HL-60 (cell line): ENCODE results near the gene LIN37.
"Not testable (repeated sequence)": the region's sequence is repeated elsewhere in the genome, so short reads cannot be mapped to it uniquely, and the experiment has no call there.

Experiments
- DNase-seq, 2 experiments: peaks; one replicate each; pipeline ENCODE4 v3.0.0-alpha.2; 2010 to 2020; ENCODE audit warnings: low read depth in 1 of 2, low spot score in 1 of 2
- H3K27ac ChIP-seq: fragments of 250-450 bp; sonication (Bioruptor Pico); replicated peaks from 2 replicates; pipeline ENCODE4 v1.5.1; 2020; ENCODE audit warnings: mild to moderate bottlenecking, moderate library complexity
- H3K27me3 ChIP-seq: fragments of 250-450 bp; sonication (Bioruptor Pico); 2 replicates; pipeline ENCODE4 v1.5.1; 2021; ENCODE audit warnings: mild to moderate bottlenecking, moderate library complexity; ENCODE audit not compliant: insufficient read depth, poor library complexity, severe bottlenecking
- H3K4me3 ChIP-seq: replicated peaks from 2 replicates; pipeline ENCODE4 v1.5.1; 2011; ENCODE audit warnings: mild to moderate bottlenecking, control low read depth, low read length; ENCODE audit not compliant: insufficient read depth
- CTCF ChIP-seq: IDR thresholded peaks from one replicate; pipeline ENCODE4 v1.5.1; 2011; ENCODE audit warnings: low read length, control low read depth, inconsistent platforms; ENCODE audit not compliant: insufficient read depth
- GABPA ChIP-seq: IDR thresholded peaks from 2 replicates; pipeline ENCODE4 v1.6.1; 2012; ENCODE audit warnings: low read depth
- POLR2AphosphoS5 ChIP-seq: IDR thresholded peaks from 2 replicates; pipeline ENCODE4 v1.6.1; 2012; ENCODE audit warnings: low read depth
- SPI1 ChIP-seq: IDR thresholded peaks from 2 replicates; pipeline ENCODE4 v1.6.1; 2012; ENCODE audit warnings: low read depth, mild to moderate bottlenecking, borderline replicate concordance
- TF ChIP-seq, protein P1 (sequence below): IDR thresholded peaks from 2 replicates; pipeline ENCODE4 v1.6.1; 2012; ENCODE audit warnings: low read depth; ENCODE audit not compliant: insufficient replicate concordance

Gene LIN37

GRCh38 chr19:35722897-35723296, 25.5 kb upstream of the LIN37 start:
- no peak for DNase-seq
- H3K27ac ChIP-seq, result no peak overlapping the region
- H3K4me3 ChIP-seq, result no peak overlapping the region
- no peaks in the 10 kb centered on the region for H3K27me3 ChIP-seq
- TF ChIP-seq GABPA (no peak), POLR2AphosphoS5 (no peak), SPI1 (no peak), CTCF (no peak)
- TF ChIP-seq, protein P1, sequence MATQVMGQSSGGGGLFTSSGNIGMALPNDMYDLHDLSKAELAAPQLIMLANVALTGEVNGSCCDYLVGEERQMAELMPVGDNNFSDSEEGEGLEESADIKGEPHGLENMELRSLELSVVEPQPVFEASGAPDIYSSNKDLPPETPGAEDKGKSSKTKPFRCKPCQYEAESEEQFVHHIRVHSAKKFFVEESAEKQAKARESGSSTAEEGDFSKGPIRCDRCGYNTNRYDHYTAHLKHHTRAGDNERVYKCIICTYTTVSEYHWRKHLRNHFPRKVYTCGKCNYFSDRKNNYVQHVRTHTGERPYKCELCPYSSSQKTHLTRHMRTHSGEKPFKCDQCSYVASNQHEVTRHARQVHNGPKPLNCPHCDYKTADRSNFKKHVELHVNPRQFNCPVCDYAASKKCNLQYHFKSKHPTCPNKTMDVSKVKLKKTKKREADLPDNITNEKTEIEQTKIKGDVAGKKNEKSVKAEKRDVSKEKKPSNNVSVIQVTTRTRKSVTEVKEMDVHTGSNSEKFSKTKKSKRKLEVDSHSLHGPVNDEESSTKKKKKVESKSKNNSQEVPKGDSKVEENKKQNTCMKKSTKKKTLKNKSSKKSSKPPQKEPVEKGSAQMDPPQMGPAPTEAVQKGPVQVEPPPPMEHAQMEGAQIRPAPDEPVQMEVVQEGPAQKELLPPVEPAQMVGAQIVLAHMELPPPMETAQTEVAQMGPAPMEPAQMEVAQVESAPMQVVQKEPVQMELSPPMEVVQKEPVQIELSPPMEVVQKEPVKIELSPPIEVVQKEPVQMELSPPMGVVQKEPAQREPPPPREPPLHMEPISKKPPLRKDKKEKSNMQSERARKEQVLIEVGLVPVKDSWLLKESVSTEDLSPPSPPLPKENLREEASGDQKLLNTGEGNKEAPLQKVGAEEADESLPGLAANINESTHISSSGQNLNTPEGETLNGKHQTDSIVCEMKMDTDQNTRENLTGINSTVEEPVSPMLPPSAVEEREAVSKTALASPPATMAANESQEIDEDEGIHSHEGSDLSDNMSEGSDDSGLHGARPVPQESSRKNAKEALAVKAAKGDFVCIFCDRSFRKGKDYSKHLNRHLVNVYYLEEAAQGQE, result no peak

GRCh38 chr19:35723671-35724070, 24.7 kb upstream of the LIN37 start:
- H3K27me3 ChIP-seq, result no peaks in the 10 kb centered on the region
- H3K4me3 ChIP-seq, result no peak overlapping the region
- TF ChIP-seq GABPA (no peak), SPI1 (no peak), POLR2AphosphoS5 (no peak), CTCF (no peak)
- TF ChIP-seq, protein P1, result no peak
- no peak for DNase-seq
- no peak overlapping the region for H3K27ac ChIP-seq

- DNase-seq, H3K27ac ChIP-seq, H3K27me3 ChIP-seq, H3K4me3 ChIP-seq: not testable (repeated sequence)
Observed at GRCh38 chr19:35724132-35724531, 24.2 kb upstream of the LIN37 start.

GRCh38 chr19:35724560-35724959, 23.8 kb upstream of the LIN37 start:
- Histone ChIP-seq H3K27me3 (no peaks in the 10 kb centered on the region), H3K4me3 (no peak overlapping the region), H3K27ac (no peak overlapping the region)
- DNase-seq, result no peak
- TF ChIP-seq POLR2AphosphoS5 (no peak), CTCF (no peak), SPI1 (no peak), GABPA (no peak)
- TF ChIP-seq, protein P1, result no peak
